Prostate gland (tissue), 2 donors: ENCODE data around the gene PLEKHA7. TPM values are rescaled to one million over a fixed set of nuclear protein-coding genes. Genes with fewer than 3 reads are reported as not detected.

Experiments
- DNase-seq: peaks from one replicate; pipeline ENCODE4 v3.0.0-alpha.2; 2019; ENCODE audit warnings: low spot score
- H3K27ac ChIP-seq, 2 donors: fragments of 200-600 bp; sonication (generic); 2 replicates each; pipeline ENCODE4 v1.5.1; 2017 to 2019
- H3K27me3 ChIP-seq: fragments of 200-600 bp; sonication (generic); replicated peaks from 2 replicates; pipeline ENCODE4 v1.5.1; 2019; ENCODE audit not compliant: insufficient read depth
- H3K36me3 ChIP-seq, 2 donors: fragments of 200-600 bp; sonication (generic); 1 replicate in 1 of 2; 2 replicates in 1 of 2; pipeline versions ENCODE4 v1.5.1 to v1.8.1; 2017 to 2019
- H3K4me1 ChIP-seq: fragments of 200-600 bp; sonication (generic); replicated peaks from 2 replicates; pipeline ENCODE4 v1.5.1; 2019
- H3K4me3 ChIP-seq, 2 donors: fragments of 200-600 bp; sonication (generic); 2 replicates each; pipeline ENCODE4 v1.5.1; 2017 to 2019
- H3K9me3 ChIP-seq: fragments of 200-600 bp; sonication (generic); 2 replicates; pipeline ENCODE4 v1.5.1; 2017
- POLR2A ChIP-seq: fragments of 450-650 bp; IDR thresholded peaks from one replicate; pipeline ENCODE4 v1.6.1; 2016; ENCODE audit warnings: antibody characterized with exemption, mild to moderate bottlenecking
- POLR2AphosphoS5 ChIP-seq: sonication (generic); formaldehyde crosslinking; IDR thresholded peaks from one replicate; pipeline ENCODE4 v1.6.1; 2017; ENCODE audit warnings: antibody characterized with exemption
- WGBS: methylation state at CpG from one replicate; pipeline ENCODE4 v1.1.5; 2018; 5-methylcytosine and 5-hydroxymethylcytosine counted together
- intact Hi-C: fragments of 100-400 bp; cut with DNase I; formaldehyde crosslinking; loops from one replicate; pipeline ENCODE4 v1.14.2; 2022
- total RNA-seq, 2 donors: library from RNA; depleted of rRNA; stranded (reverse); fragments of >200 nt; gene quantifications; one replicate each; pipeline ENCODE4 v1.1.0, GENCODE V29; 2016
- TF ChIP-seq, protein P1 (sequence below), 4 experiments: fragments of 200-600 bp in 2 of 4; fragments of 450-650 bp in 2 of 4; sonication (generic) in 2 of 4; IDR thresholded peaks; 1 replicate in 3 of 4; 2 replicates in 1 of 4; pipeline ENCODE4 v1.5.1; 2016 to 2019; ENCODE audit warnings: antibody characterized with exemption in 4 of 4, mild to moderate bottlenecking in 2 of 4, moderate library complexity in 2 of 4

The PLEKHA7 gene
- total RNA-seq, 2 donors from 2014 or later = 14.6 to 38.3 TPM

DNA sequence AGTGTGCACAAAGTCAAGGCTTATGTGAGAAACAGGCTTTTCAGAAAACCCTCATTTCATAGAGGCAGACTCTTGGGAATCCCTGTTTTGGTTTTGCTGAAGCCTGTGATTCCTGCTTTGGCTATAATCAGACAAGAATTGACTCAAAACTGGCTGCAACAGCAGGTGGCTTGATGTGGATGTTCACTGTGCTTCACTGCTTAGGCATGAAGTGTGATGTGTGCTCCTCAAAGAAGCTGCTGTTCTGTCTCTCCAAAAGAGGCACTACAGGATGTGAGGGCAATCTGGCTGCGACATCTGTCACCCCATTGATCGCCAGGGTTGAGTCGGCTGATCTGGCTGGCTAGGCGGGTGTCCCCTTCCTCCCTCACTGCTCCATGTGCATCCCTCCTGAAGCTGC lies 172.2 kb downstream of the PLEKHA7 start:
- Histone ChIP-seq H3K36me3 (no peaks in the 10 kb centered on the region), H3K27ac (no peak overlapping the region), H3K4me1 (no peaks in the 10 kb centered on the region), H3K27me3 (no peaks in the 10 kb centered on the region), H3K9me3 (no peaks in the 10 kb centered on the region), H3K4me3 (no peak overlapping the region)
- WGBS = 100% methylated on average over 4 of the region's 4 CpGs
- TF ChIP-seq POLR2AphosphoS5 (no peak), POLR2A (no peak)
- TF ChIP-seq, protein P1, sequence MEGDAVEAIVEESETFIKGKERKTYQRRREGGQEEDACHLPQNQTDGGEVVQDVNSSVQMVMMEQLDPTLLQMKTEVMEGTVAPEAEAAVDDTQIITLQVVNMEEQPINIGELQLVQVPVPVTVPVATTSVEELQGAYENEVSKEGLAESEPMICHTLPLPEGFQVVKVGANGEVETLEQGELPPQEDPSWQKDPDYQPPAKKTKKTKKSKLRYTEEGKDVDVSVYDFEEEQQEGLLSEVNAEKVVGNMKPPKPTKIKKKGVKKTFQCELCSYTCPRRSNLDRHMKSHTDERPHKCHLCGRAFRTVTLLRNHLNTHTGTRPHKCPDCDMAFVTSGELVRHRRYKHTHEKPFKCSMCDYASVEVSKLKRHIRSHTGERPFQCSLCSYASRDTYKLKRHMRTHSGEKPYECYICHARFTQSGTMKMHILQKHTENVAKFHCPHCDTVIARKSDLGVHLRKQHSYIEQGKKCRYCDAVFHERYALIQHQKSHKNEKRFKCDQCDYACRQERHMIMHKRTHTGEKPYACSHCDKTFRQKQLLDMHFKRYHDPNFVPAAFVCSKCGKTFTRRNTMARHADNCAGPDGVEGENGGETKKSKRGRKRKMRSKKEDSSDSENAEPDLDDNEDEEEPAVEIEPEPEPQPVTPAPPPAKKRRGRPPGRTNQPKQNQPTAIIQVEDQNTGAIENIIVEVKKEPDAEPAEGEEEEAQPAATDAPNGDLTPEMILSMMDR (IDR thresholded peaks at IDR 0.05) = no peak
- intact Hi-C loops = no loop called here
- no peak for DNase-seq

DNA sequence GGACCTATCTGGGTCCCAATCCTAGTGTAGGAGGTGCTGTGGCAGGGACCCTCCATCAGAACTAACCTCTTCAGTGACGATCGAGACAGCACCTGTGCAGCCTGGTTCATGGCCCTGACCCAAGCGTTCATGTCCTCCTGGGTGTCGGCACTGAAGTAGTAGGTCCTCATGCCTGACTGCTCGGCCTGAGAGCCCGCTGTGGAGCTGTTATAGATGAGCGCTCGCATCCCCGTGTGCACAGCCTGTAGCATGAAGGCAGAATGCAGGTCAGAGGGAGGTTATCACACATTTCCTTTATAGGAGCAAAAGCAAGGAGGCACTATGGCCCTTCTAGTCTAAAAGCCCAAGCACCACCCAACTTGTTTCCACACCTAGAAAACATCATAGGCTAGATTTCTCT lies 172.7 kb downstream of the PLEKHA7 start:
- Histone ChIP-seq H3K27ac (no peak overlapping the region), H3K9me3 (no peaks in the 10 kb centered on the region), H3K27me3 (no peaks in the 10 kb centered on the region), H3K36me3 (no peaks in the 10 kb centered on the region), H3K4me1 (no peaks in the 10 kb centered on the region), H3K4me3 (no peak overlapping the region)
- TF ChIP-seq, protein P1 (IDR thresholded peaks at IDR 0.05) = no peak
- TF ChIP-seq POLR2A (no peak), POLR2AphosphoS5 (no peak)
- 94% methylated on average over 9 of the region's 9 CpGs for WGBS
- DNase-seq = no peak
- intact Hi-C loops = no loop called here

DNA sequence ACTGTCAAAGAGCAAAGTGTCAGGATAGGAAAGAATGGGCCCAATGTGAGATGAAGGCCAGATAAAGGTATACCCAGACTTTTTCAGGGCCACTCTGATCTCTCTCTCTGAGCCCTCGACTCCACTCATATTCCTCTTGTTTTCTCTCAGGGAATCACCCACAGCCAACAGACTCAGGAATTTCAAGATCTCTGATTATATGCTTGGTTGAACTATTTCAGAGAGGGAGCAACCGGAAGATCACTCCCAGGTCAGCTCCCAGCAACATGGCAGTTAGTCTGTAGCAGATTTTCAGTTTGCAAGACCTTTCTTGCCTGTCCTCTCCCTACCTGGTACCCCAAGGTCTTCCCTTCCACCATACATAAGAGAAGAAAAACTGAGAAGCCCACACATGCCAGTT lies 173.3 kb downstream of the PLEKHA7 start:
- TF ChIP-seq POLR2AphosphoS5 (no peak), POLR2A (no peak)
- TF ChIP-seq, protein P1 (IDR thresholded peaks at IDR 0.05) = no peak
- no peaks in the 10 kb centered on the region for H3K27me3 ChIP-seq
- no peak overlapping the region for H3K4me3 ChIP-seq
- no peaks in the 10 kb centered on the region for H3K36me3 ChIP-seq
- intact Hi-C loops = no loop called here
- H3K9me3 ChIP-seq = no peaks in the 10 kb centered on the region
- no peak overlapping the region for H3K27ac ChIP-seq
- 94% methylated on average over 2 of the region's 2 CpGs for WGBS
- H3K4me1 ChIP-seq = no peaks in the 10 kb centered on the region
- no peak for DNase-seq

DNA sequence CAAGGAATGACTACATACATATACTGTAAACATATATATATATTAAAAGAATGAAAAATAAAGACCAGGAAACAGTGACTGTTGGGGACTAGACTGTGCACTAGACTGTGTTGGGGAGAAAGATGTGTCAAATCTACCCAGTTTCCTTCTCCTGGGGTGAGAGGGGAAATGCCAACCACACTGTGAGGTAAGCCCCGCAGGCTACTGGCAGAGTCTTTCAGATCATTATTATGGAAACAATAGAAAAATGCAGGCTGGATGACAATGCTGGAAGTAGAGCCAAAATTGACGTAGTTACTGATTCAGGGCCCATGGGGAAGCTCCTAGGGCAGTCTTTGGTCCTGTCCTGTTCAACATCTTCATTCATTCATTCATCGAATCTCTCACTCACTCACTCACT lies 174.4 kb downstream of the PLEKHA7 start:
- H3K9me3 ChIP-seq = no peaks in the 10 kb centered on the region
- H3K4me1 ChIP-seq = no peaks in the 10 kb centered on the region
- no peak overlapping the region for H3K4me3 ChIP-seq
- TF ChIP-seq POLR2AphosphoS5 (no peak), POLR2A (no peak)
- TF ChIP-seq, protein P1 (IDR thresholded peaks at IDR 0.05) = no peak
- no peak overlapping the region for H3K27ac ChIP-seq
- H3K27me3 ChIP-seq = no peaks in the 10 kb centered on the region
- no peaks in the 10 kb centered on the region for H3K36me3 ChIP-seq
- WGBS = 69% methylated on average over 3 of the region's 3 CpGs
- intact Hi-C loops = no loop called here
- no peak for DNase-seq

DNA sequence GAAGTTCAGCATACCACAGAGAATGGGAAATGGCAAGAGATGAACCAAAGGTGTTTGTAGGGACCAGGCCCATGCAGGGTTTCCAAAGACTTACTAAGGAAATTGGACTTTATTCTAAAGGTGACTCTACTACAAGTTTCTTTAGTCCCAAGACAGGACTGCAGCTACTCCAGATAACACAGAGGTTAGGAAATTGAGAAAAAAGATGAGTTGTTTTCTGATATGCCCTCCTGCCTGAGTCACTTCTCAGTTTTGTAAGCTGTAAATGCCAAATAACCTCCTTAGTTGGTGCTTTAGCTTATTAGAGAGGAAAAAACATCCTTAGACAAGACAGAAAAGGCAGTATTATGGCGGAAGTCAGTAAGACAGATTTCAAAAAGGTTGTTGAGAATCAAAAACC lies 179.8 kb downstream of the PLEKHA7 start:
- H3K36me3 ChIP-seq = no peaks in the 10 kb centered on the region

More for the DNA sequence above, 179.8 kb downstream of the PLEKHA7 start:
- H3K4me1 ChIP-seq = no peaks in the 10 kb centered on the region
- TF ChIP-seq, protein P1 (IDR thresholded peaks at IDR 0.05) = no peak
- TF ChIP-seq POLR2A (no peak), POLR2AphosphoS5 (no peak)
- no peak overlapping the region for H3K4me3 ChIP-seq
- intact Hi-C loops = no loop called here
- DNase-seq = no peak
- no peaks in the 10 kb centered on the region for H3K27me3 ChIP-seq
- no peak overlapping the region for H3K27ac ChIP-seq
- WGBS = 93% methylated on average over 1 of the region's 1 CpG
- H3K9me3 ChIP-seq = no peaks in the 10 kb centered on the region
